GM19043 (cell line): ENCODE results near the gene KLHL29.

ENCODE experiments used
- ATAC-seq: cut with Tn5 transposase; IDR thresholded peaks from one replicate; pipeline ENCODE4 v1.9.1; 2021; ENCODE audit warnings: low read depth; ENCODE audit not compliant: unreplicated experiment

KLHL29 gene

DNA sequence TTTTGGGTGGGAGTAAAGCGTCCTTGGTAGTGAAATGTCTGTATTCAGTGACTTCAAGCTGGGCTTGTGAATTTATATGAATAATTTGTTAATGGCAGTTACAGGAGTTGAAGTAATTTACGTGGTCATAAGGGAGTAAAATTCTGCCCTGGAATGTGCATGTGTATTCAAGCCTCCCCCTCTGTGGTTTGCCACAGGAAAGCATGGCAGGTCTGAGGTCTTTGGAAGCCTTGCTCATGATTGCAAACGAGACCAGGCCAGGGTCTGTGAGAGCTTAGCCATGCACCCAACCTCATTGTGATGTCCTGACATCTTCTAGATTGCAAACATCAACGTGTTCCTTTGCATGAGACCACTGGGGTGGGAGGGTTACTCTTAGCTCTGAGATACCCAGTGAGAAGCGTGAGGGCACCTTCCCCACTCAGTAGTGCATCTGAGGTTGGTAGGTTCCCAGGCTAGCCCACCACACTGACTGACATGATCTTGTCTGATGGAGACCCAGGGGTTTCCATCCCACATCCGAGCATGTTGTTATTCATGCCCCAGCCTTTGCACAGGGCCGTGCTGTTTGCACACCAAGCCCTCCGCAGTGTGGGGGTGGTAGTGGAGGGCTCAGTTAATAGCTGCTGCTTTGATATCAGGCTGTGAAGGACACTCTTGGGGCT lies 216.5 kb downstream of the KLHL29 start:
- no peak for ATAC-seq

DNA sequence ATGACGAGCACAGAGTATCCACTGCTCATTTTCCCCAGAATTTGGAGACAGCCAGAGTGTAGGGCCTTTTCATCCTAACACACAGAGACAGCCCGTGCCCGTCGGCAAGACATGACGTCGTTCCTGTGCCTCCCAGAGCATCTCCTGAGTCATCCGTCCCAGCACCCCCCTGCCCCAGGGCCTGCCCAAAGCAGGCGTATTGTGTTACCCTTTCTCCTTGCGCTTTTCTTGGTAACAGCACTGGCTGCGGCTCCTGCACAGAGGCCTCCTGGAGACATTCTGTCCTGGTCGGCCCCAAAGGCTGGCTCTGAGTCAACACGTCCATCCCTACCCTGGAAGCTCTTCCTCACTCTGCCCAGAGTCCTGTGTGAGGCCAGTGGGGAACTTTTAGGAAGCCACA lies 217.1 kb downstream of the KLHL29 start:
- ATAC-seq, result no peak

DNA sequence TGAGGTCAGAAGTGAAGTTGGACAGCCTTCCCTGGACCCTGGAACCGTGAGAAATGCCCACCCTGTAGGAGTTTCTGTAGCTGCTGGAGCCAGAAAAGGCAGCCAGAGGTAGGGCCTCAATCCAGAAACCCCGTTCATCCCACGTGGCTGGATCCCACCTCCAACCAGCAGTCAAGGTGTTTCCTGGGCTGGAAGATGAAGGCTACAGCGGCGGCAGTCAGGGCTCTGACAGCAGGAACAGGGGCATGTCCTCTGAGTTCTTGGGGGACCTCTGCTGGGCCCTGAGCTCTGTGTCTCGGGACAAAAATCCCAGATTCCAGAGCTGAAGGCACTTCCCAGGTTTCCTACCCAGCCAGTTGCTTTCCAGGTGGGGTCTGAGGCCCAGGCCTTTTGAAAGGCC lies 218.2 kb downstream of the KLHL29 start:
- ATAC-seq, result no peak

DNA sequence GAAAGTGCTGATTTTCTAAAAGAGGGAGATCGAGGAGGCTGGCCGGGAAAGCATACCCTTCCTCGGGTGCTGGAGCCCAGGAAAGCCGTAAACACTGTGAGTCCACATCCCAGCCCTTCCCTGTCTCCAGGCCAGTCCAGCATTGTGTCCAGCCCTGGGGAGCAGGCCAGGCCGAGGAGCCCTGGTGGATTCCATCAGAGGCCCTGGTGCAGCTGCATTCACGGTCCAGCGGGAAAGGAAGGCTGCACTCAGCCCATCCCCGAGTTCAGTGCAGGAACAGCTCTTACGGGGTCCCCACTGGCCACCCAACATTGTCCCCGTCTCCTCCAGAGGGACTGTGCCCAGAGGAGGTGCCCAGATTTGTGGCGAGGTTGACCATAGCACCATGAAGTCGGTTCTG lies 218.6 kb downstream of the KLHL29 start:
- ATAC-seq, result no peak

DNA sequence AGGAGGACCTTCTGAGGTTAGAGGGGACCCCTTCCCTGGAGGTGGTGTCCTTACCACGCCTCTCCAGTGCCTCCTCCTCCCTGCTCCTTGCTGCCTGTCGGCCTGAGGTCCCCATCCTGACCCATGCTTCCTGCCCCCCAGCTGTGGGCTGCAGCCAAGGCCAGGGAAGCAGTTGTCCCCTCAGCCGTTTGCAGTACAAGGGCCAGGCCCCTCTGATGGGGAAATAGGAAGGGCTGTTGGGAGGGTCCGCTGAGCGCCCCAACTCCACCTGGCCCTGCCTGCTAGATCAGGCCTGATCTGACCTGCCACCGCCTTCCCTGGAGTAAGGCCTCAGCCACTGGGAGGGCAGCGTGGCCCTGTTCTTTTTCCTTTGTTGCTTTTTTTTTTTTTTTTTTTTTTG lies 219.8 kb downstream of the KLHL29 start:
- ATAC-seq, result no peak

DNA sequence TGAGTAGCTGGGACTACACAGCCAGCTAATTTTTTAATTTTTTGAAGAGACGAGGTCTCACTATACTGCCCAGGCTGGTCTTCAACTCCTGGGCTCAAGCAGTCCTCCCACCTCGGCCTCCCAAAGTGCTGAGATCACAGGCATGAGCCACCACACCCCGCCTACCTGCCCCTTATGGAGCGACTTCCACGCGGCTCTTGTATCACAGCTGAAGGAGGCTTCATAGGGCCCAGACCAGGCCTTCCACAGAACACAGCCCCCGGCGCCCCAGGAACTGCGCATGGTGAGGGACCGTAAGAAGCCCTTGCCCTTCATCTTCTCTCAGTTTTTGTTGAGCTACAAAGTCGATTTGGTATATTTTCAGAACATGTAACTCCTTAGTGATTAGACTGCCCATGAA lies 220.3 kb downstream of the KLHL29 start:
- no peak for ATAC-seq

DNA sequence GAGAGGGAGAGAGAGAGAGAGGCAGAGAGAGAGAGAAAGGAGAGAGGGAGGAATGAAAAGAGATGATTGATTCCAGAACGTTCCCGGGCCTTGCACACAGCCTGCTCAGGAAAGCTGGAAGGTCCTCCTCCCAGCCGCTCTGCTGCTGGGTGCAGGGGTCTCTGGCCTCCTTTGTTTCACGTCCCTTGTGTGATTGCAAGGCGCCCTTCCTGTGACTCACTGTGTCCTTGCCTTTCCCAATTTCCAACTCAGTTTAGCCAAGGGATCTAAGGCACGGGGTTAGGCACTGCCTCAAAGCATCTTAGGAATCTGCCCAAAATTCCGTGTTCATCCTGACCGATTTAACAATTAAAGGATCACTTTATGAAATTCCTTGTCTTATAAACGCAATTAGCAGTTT lies 221.2 kb downstream of the KLHL29 start:
- no peak for ATAC-seq

DNA sequence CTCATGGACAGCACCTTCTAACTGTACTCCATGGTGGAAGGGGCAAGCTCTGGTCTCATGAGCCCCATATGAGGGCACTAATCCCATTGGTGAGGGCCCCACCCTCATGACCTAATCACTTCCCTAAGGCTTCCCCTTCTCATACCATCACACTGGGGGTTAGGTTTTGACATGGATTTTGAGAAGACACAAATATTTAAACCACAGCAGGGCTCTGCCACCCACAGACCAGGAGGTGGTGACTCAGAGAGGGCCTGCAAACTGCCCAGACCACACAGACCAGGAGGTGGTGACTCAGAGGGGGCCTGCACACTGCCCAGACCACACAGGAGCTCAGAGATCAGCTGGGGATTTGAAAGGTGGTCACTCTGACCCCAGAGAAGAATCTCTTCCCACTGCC lies 222.0 kb downstream of the KLHL29 start:
- no peak for ATAC-seq

DNA sequence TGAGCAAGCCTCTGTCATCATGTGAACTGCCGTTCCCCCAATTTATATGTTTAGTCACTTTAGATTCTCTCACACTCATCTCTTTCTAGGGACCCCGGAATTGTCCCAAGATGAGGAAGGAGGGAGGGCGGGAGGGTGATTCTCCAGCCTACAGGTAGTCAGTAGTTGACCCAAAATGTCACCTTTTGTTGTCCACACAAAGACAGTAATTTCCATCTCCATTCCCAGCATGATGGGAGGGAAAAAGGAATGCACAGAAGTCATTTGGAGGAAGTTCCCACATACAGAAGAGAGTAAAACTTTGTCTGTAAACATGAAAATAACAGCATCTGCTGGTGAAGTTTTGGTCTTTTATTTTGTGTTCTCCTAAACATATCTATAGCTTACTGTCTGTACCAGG lies 222.9 kb downstream of the KLHL29 start:
- ATAC-seq, result no peak

DNA sequence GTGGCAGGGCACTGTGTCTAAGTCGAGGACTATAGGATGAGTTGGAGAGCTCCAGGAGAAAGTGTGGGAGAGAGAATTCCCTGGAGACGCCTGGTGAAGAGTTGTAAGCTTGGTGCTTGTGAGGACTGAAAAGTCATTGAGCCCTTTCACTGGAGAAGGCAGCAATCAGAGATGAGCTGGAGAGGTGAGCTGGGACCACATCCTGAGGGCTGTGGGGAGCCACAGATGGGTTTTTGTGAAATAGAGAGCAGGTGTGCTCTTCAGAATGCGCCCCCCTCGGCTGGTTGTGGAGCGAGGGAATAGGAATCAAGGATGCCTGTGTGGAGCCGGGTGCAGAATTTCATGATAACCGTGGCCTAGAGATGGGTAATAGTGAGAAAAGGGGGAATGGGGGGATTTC lies 224.3 kb downstream of the KLHL29 start:
- no peak for ATAC-seq

DNA sequence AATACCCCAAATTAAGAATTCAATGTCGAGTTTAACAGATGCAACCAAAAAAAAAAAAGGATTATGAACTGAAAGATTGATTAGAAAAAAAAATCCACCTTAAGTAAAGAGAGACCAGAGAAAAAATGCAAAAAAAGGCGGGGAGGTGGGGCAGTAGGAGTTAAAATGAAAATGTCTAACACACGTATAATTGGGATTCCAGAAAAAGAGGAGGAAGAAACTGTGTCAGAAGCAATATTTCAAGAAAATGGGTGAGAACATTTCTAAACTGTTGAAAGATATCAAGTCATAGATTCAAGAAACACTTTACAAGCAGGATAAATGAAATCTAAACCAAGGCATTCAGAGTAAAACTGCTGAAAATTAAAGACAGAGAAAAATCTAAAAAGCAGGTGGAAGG lies 226.9 kb downstream of the KLHL29 start:
- ATAC-seq, result no peak

DNA sequence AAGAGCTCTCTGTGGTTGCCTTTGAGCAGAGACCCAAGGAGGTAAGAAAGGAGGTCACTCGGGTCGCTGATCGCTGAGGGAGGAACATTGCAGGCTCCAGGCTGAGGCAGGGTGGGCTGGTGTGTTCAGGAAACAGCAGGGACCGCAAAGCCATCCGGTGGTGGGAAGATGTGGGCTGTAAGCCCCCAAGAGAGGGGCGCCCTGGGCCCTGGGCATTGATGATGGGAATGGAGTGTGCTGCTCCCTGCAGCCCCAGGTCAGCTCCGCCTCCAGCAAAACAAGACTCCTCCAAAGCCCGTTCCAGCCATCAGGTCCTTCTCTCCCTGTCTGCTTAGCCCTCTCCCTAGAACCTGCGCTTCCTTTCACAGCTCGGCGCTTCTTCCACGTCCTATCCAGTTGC lies 229.7 kb downstream of the KLHL29 start:
- no peak for ATAC-seq

DNA sequence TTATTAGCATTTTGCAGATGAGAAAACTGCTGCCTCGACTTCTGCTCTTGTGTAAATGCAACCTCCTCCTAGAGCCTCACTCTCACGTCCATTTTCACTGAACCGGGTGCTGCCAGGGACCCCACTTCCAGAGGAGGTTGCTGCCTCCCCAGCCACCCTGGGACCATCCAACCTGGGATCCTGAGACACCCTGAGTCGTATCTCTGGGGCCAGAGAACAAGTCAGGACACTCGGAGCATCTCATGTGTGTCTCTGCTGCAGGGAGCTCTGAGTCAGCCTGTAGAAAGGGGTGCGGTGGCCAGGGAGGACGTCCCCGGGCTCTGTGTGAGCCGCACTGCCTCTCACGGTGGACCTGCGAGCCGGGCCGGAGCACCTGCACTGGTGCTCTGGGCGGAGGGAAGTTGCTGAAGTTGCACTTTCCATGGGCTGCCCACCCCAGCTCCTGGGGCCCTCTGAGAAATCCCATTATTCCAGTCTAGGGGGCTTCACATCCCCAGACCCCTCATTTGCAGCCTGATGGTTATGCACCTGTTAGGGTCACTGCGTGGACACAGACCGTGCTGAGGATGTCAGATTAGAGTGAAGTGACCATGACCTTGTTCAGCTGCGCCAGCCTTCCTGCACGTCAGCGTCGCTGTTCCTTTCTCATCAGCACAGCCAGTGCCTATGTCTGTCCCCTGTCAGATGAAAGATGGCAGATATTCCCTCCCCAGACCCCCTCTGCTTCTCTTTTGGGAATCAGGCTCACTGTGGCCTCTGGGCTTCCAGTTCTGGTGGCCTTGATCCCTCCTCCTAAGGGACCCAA lies 230.4 kb downstream of the KLHL29 start:
- no peak for ATAC-seq

DNA sequence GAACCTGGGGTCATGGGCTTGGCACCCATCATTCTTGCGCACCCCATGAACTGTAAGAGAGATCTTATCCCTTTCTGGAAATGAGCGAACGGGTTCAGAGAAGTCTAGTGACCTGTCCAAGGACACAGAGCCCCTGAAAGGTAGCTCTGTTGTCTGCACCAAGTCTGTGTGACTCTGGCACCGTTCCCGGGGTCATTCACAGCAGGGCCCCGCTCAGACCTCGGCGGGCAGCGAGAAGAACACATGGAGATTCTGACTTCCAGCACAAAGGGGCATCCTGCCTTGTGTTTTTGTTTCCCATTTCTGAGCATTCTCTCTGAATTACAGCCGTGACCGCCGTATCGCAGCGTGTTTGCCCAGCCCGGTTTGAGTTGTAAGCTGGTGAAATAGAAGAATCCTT lies 231.7 kb downstream of the KLHL29 start:
- ATAC-seq, result no peak

DNA sequence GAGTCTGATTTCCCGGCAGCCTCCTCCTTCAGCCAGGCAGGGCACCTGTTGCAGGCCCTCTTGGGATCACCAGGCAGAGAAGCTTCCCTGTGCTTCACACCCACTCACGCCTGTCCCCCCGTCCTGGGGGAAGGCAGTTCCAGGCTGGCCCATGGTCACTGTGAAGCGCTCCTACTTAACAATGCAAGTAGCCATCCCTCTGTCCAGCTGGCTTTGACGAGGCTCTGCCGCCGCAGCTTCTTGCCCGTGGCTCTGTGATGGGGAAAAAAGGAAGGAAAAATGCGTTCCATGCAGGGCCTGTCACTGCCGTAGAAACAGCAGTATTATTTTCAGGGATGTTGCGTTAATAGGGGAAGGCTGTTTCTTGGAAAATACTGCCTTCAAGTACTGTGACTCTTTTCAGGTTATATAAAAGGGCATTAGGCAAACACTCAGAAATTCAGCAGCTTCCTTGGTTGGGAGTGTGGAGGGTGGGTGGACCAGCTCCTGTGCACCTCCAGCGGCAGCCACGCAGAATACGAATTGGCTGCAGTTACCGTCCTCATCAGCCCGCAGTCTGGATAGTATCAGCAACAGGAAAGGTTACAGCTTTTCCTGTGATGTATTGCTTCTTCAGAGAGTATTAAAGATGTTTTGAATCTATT lies 232.3 kb downstream of the KLHL29 start:
- no peak for ATAC-seq

DNA sequence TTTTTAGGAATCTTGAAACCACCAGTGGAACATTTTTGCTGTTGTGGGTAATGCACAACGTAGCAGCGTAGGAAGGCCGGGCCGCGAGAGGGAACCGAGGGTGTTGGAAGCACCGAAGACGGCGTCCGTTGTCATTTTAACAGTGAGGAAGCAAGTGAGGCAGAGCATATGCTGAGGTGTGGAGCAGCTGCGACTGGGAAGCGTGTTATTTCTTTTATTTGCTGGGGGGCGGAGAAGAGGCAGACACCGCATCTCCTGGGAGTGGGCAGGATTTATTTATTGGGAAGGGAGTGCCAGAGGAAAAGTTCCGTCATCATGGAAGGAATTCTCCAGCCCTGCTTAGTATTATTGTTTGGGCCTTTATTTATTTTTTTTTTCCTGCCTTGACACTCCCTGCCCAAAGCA lies 232.8 kb downstream of the KLHL29 start:
- no peak for ATAC-seq

DNA sequence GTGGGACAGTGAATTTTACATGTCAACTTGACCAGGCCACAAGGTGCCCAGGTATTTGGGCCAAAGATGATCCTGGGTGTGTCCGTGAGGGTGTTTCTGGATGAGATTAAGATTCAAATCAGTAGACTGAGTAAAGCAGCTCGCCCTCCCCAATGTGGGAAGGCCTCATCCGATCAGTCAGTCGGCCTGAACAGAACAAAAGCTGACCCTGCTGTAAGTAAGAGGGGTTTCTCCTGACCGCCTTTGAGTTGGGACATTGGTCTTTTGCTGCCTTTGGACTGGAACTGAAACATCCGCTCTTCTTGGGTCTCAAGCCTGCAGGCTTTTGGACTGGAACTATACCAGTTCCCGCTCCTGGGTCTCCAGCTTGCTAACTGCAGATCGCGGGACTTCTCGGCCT lies 233.3 kb downstream of the KLHL29 start:
- ATAC-seq, result no peak

DNA sequence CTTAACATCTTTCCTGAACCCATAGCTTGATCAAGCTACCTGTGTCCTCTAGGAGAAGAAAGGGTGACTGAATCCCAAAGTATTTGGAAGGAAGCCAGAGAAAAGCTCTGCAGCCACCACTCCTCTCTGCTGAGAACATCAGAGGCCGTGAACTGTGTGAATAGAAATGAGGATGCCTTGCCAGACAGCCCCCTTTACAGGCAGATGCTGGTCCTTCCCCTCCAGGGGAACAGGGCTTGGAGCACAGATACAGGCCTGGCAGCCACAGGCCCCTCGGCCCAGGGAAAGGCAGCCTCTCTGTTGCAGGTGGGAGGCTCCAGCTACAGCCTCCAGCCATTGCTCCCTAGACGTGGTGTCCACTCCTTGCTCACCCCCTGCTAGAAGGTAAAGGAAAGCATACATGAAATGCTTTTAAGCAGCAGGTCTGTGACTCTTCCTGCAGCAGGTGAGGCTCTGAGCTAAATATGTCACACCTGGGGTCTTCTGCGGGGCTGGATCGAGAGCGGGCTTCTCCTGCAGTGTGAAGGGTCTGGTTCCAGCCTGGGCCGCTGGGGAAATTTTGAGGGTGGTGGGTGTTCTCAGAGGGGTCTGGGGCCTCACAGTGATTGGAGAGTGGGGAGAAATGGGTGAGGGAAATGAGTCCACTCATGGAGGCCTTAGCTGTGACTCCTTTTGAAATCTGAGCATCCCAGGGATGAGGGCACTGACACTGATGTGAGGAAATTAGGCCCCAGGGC lies 234.0 kb downstream of the KLHL29 start:
- no peak for ATAC-seq

DNA sequence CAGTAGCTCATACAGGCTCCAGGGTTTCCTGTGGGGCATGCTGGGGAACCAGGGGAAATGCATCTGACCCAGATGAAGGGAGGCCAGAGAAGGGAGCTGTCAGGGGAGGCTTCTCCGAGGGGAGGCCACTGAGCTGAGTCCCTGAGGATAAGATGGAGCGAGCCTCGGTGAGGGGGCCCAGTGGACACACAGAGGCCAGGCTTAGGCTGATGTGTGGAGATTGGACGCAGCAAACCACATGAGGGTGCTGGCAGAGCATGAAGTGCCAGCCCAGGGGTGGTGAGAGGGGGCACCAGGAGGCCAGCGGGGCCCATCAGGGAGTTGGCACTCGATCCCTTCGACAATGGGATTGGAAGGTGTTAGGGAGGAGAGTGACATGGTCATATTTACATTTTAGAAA lies 235.0 kb downstream of the KLHL29 start:
- no peak for ATAC-seq

DNA sequence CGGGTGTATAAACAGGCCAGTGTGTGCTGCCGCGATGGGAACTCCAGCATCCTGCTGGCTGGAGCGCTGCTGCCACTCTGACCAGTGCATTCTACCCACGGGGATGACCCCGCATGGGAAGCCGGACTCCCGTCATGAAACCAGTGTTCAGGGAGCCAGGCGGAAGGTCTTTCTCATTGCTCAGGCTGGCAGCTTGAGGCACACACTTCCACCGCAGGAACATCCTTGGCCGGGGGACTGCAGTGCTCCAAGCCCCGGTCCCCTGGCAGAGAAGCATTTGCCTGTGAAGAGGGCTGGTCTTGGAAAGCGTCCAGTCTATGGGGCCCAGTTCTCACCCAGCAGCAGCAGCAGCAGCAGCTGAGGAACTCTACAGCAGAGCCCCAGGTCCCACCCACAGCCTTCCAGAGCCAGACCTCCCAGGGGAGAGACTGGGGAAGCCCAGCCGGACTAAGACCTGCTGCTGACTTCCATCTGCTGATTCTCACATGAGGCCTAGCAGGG lies 235.9 kb downstream of the KLHL29 start:
- ATAC-seq, result no peak

DNA sequence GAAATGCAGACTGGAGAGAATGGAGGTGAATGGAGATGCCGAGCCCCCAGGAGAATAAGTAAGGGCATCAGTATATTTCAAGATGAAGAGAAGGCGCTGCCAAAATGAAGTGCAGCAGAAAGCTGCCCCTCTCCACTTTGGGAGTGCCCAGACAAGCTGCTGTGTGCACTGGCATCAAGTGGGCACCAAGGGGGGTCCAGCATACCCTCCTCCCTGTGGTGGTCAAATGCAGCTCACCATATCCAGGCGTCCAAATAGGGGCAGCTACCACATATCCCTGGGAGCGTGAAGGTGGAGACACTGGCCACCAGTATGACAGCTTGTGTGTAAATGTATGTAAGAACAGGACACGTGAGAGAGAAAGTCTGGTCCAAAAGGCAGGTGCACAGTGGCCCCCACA lies 236.6 kb downstream of the KLHL29 start:
- no peak for ATAC-seq
